NCI-H1930 (cell line): Measurements from ENCODE around the gene DDA1.
"Not testable (repeated sequence)": the region's sequence is repeated elsewhere in the genome, so short reads cannot be mapped to it uniquely, and the experiment has no call there.

Experiments
- DNase-seq, 2 experiments: peaks; one replicate each; lab custom pipeline; 2025; lab: John Stamatoyannopoulos, UW

The DDA1 gene

DNA sequence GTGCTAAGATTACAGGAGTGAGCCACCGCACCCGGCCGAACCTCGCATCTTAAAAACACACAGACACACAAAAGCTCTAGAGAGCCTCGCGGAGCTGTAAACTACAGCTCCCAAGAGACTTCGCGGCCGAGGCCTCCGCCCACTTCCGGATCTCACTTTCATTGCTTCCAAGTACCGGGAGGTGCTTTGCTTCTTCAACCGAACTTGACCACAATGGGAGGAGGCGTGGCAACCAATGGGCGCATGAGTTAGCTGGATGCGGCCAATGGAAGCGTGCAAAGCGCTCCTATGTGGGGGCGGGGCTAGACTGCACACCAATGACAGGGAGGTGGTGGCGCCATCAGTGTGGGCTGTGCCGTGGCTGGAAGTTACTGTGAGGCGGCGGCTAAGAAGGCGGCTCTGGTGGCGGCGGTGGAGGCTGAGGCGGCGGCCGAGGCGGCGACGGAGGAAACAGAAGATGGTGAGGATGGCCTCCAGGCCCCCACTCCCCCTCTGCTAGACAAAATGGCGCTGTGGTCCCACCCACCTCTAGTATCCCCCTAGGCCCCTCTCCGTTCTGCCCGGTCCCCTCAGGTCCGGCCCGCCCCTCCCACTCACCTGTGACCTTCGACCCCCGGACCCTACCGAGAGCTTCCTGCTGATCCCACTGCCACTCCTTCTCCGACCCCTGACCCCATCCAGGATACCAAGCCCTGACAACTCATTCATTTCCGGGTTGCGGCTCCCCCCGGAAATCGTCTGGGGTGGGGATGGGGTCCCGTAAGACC, at the start of gene DDA1:
Gene DDA1 (plus strand): TSS at position 366 of the 767 bp plus-strand sequence. CDS start 92 bp downstream, at position 458.
- DNase-seq: peak; percentile 96 to 97

DNA sequence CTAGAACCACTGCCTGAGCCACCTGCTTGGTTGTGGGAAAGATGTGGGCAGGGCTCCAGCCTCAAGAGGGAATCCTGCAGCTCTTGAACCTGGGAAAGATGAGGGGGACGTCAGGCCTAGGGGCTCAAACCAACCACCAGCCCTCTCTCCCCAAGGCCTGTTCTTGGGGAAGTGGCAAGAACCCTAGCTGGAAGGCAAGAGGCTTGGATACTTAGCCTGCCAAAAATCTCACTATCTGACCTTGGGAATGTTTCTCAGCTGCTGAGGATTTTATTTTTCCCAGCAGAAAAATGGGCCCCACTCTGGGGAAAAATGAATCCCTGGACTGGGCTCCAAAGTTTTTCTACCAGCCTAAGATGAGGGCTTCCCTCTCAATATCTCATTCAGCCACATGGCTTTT, 49.4 kb upstream of the DDA1 start:
- no peak for DNase-seq

DNA sequence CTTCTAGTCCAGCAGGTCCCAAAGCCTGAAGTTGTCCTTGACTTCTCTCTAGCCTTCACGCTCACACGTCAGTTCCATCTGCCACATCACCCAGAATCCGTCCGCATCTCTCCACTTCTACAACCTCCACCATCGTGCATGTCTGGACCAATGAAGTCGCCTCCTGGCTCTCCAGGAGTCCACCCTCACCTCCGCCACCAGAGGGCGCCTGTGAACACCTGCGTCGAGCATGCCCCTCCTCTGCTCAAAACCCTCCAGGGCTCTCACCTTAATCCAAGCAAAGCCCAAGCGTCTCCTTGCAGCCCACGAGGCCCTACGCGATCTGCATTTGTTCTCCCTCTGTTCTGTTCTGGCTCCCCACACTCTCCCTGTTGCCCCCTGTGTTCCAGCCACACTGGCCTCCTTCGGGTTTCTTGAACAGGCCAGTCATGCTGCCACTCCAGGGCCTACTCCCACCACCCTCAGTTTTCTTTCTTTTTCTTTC, 48.5 kb upstream of the DDA1 start:
- peak; percentile 36 to 66 for DNase-seq

DNA sequence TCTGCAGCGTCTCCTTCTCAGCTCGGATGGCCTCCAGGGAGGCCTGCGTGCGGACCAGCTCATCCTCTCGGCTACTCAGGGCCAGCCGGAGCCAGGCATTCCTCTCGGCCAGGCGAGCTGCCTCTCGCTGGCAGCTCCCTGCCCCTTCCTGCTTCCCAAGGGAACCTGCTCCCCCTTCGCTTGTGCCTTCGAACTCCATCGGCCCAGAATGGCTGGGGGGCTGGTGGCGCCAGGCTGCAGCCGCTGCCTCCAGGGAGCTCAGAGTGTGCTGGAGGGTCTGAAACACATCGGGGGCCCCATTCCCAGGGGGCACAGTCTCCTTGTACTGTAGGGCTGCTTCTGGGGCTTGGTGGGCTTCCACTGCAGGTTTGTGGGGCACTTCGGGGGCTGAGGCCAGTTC, 46.8 kb upstream of the DDA1 start:
- no peak for DNase-seq

DNA sequence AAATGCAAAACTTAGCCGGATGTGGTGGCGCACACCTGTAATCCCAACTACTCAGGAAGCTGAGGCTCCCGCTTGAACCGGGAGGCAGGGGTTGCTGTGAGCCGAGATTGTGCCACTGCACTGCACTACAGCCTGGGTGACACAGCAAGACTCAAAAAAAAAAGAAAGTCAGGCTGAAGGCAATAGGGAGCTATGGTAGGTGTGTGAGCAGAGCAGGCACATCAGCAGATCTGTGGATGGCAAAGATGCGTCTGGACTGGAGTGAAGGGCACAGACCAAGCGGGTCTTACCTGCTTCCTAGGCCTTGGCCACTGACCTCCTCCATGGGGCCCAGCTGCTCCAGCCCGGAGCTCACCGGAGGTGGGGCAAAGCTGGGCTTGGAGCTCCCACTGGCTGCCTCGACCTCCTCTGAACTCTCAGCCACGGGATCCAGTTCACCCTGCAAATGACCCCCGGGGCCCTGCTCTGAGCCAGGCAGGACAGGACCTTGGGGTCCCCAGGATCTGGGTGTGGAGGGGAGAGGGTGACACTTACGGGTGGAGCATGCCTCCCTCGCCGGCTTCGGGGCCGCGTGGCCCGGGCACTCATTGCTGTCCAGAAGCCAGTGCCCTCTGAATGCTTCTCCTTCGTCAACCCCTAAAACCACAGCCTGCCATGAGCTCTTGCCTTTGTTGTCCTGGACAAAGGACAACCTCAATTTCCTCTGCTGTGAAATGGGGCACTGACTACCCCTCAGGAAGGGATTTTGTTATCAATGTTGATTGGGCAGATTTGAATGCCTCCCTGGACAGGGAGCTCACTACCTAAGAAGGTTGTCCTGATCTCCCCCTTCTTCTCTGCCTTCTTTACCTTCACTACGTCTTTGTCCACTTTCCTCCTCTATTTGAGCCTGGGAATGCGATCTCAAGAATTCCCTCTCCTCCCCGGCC, 45.4 kb upstream of the DDA1 start:
- DNase-seq: no peak

DNA sequence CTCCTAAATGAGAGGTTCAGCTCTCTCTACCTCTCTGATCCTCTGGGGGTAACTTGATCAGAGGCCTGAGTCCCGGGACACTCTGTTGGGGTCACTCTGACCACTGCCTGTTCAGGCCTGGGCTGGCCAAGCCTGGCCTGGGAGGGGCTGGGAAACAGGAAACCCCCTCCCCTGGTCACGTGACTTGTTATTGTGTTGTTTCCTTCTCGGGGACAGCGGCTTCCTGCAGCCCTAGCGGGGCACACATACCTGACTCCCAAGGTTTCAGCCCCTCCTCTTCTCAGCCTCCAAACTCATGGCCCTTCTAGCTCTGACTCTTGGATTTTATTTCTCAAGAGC, 44.8 kb upstream of the DDA1 start, which contains the start of gene USHBP1:
Gene USHBP1 (minus strand): TSS at position 105 of the 339 bp plus-strand sequence. CDS start 446 bp downstream, outside the sequence.
- no peak for DNase-seq

DNA sequence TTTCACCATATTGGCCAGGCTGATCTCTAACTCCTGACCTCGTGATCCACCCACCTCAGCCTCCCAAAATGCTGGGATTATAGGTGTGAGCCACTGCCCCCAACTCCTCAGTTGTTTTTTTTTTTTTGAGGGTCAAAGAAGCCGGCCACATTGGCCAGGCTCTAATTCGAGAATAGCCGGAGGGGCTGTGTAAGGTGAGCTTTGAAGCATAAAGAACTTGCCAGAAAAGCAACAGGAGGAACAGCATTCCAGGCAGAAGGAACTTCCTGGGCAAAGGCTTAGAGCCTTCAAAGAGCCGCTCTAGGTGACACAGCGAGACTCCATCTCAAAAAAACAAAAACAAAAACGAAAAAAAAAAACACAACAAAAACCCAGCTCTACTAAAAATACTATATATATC, 43.3 kb upstream of the DDA1 start:
- no peak for DNase-seq

DNA sequence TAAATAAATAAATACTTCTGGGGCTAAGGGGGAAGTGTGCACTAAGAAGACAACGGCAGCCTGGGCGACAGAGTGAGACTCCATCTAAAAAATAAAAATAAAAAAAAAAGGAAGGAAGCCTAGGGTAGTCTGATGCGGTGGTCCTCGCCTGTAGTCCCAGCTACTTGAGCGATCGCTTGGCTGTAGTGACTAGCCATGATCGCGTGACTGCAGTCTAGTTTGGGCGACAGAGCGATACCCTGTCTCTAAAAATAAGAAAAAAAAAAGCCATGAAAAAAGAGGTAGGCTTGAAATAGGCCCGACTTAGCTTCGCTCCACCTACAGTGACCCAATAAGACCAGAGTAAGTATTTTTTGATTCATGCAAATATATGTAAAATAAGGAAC, 42.8 kb upstream of the DDA1 start:
- DNase-seq: no peak

DNA sequence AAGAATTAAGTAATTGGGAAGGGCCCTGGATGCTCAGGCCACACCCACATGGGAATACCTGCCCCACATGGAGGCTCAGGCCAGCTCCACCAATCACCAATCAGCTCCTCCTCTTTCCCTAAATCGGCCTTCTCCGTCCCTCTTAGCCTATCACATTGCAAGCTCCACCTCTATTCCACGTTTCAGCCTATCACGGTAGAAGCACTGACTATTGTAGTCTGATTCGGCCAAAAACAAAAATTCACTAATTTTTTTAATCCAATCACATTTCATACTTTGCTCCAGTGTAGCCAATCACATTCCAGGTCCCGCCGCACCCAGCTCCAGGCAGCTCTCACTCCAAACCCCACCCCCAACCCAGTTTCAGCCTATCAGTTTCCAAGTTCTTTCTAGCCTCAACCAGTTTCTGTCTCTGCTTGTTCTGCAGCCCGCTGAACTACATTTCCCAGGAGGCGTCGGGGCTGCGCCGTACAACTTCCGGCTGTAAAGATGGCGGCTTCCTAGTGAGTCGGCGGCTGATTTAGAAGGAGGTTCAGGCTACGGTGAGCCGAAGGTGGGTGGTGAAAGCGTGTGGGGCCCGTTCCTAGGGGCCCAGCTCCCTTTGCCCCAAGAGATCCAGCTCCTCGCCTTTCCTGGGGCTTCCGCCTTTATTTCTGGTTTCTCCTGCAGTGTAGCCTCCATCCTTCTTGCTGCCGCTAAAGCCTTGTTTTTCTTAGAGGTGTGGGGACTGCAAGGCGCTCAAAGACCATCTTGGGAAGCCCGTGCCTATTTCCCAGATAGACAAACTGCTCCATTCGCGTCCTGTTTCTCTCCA, 42.2 kb upstream of the DDA1 start, which contains the start of gene BABAM1:
Gene BABAM1 (plus strand): TSS at position 469 of the 814 bp plus-strand sequence. CDS start 1,364 bp downstream, outside the sequence.
- peak; percentile 83 to 86 for DNase-seq

DNA sequence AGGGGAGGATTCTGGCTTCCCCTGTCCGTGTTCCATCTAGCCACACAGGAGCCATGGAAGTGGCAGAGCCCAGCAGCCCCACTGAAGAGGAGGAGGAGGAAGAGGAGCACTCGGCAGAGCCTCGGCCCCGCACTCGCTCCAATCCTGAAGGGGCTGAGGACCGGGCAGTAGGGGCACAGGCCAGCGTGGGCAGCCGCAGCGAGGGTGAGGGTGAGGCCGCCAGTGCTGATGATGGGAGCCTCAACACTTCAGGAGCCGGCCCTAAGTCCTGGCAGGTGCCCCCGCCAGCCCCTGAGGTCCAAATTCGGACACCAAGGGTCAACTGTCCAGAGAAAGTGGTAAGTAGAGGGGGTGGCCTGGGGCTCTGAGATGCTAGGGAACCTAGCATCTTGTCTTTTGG, 40.6 kb upstream of the DDA1 start:
- DNase-seq: no peak

DNA sequence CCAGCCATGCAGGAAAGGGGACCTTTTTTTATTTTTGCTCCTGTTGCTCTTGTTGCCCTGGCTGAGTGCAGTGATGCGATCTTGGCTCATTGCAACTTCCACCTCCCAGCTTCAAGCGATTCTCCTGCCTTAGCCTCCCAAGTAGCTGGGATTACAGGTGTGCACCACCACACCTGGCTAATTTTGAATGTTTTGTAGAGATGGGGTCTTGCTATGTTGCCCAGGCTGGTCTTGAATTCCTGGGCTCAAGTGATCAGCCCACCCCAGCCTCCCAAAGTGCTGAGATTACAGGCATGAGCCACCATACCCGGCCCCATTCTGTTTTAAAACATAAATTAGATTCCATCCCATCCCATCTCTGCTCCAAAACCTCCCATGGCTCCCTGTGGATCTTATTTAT, 34.5 kb upstream of the DDA1 start:
- not testable (repeated sequence) for DNase-seq

DNA sequence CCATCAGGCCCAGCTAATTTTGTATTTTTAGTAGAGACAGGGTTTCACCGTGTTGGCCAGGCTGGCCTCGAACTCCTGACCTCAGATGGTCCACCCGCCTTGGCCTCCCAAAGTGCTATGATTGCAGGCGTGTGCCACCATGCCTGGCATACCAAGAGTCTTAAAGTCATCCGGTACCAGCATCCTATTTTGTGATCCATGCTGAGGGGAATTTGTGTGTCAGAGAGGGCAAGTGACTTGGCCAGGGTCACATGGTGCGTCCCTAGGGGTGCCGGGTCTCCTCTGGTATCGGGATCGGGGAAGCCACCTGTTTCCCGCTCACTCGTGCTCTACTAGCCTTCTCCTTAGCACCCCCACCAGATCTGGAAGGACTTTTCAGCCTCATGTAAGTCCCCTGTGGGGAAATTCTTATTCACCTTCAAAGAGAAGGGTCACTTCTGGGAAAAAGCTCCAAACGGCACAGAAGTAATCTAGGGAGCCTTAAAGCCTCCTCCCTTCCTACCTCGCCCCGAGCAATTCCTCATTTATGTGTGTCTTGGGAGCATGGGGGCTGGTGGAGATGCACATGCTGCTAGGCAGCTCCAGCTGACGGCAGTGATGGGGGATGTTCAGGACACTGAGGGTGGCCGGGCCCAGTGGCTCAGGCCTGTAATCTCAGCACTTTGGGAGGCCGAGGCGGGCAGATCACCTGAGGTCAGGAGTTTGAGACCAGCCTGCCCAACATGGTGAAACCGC, 33.8 kb upstream of the DDA1 start:
- no peak for DNase-seq

DNA sequence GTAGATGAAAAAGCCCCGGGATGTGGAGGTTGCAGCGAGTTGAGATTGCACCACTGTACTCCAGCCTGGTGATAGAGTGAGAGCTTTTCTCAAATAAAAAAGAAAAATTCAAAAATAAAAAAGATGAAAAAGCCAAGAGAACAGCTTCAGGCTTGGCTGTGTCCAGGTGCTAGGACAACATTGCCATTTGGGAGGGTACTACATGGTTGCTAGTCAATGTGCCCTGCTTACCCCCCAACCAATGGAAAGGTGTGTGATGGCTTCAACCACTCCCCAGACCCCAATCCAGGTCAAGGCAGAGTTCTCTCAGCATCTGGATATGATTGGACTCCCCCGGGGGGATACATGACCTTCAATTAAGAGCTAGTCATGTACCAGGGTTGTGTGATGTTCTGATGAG, 29.9 kb upstream of the DDA1 start:
- no peak for DNase-seq

DNA sequence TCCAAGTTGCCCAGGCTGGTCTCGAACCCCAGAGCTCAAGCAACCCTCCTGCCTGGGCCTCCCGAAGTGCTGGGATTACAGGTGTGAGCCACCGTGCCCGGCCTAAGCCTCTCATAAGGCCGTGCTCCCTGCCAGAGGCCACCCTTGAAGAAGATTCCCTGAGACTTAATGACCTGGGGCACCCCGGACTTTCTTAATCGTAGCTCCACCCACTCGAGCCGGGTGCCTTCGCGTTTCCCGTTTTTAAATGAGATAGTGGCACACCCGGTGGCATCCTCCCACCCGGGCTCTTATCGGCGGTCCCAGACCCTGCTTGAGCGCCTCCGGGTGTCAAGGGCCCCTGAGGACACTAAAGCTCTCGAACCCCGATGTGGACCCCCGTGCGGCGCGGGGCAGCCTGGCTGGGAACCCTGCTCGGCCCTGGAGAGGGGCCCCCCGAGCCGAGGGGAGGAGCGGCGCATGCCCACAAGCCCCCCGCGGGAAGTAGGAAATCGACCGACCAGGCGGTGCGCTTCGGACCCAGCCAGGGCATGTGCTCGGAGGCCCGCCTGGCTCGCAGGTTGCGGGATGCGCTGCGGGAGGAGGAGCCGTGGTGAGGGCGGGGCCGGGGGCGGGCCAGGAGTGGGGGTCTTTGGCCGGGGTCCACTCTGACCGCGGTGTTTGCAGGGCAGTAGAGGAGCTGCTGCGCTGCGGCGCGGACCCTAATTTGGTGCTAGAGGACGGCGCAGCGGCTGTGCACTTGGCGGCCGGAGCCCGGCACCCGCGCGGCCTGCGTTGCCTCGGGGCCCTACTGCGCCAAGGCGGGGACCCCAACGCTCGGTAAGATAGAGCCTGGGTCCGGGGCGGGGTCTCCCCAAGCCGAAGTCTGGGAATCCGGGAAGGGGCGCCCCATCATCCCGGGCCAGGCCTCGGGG, 27.7 kb upstream of the DDA1 start, which contains the start of gene ANKLE1:
Gene ANKLE1 (plus strand): TSS at position 511 of the 914 bp plus-strand sequence. CDS start 20 bp downstream, at position 531.
- DNase-seq: peak; percentile 15 to 19

DNA sequence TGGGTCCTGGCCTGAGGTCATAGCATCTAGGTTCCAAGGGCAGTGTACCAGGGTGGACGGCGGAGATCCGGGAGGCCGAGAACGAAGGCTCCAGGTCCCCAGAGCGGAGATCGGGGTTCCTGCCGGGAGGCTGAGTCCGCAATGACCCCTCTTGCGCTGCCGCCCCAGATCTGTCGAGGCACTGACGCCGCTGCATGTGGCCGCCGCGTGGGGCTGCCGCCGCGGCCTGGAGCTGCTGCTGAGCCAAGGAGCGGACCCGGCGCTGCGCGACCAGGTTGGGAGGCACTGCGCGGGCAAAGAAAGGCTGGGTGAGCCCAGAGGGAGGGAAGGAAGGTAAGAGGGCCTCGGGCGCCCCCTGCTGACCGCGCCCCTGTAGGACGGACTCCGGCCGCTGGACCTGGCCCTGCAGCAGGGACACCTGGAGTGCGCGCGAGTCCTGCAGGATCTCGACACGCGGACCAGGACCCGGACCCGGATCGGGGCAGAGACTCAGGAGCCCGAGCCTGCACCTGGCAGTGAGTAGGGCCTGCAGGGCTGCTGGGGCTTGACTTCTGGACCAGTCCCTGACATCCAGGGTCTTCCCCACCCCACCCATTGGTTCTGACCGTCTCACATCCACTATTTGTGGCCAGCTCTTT, 26.8 kb upstream of the DDA1 start:
- peak; percentile 53 to 68 for DNase-seq

DNA sequence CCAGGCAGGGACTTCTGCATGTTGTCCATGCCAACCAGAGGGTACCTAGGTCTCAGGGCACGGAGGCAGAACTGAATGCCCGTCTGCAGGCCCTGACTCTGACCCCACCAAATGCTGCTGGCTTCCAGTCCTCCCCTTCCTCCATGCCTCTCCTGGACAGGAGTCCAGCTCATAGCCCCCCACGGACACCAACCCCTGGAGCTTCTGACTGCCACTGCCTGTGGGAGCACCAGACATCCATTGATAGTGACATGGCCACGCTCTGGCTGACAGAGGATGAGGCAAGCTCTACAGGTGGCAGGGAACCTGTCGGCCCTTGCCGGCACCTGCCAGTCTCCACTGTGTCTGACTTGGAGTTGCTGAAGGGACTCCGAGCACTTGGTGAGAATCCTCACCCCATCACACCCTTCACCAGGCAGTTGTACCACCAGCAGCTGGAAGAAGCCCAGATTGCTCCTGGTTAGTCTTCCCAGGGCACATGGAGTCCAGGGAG, 25.8 kb upstream of the DDA1 start:
- DNase-seq: no peak

DNA sequence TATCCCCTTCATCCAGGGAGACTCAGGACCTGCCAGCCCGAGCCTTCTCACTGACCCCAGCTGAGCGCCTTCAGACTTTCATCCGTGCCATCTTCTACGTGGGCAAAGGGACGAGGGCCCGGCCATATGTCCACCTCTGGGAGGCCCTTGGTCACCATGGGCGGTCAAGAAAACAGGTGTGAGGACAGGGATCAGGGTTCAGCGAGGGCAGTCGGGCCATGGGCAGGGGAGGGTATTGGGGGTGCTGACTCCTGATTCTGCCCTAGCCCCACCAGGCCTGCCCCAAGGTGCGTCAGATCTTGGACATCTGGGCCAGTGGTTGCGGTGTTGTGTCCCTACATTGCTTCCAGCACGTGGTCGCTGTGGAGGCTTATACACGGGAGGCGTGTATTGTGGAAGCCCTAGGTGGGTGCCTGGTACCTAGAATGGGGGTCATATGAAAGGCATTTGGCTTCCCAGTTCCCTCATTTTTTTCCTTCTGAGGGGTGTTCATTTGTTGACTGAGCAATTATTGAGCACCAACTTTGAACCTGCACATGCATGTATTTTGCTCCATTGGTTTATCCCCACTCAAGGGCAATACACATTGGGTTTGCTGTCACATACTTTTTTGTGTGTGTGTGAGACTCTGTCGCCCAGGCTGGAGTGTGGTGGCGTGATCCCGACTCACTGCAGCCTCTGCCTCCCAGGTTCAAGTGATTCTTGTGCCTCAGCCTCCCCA, 23.8 kb upstream of the DDA1 start:
- no peak for DNase-seq

DNA sequence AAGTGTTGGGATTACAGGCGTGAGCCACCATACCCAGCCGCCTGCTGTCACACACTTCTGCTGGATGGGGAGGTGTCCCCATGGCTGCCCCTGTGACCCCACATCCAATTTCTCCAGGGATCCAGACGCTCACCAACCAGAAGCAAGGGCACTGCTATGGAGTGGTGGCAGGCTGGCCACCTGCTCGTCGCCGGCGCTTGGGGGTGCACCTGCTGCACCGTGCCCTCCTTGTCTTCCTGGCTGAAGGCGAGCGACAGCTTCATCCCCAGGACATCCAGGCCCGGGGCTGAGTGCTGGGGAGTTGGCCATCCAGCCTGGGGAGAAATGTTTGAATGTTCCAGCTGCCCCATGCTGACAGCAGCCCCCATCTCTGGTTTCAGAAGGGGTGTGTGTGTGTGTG, 23.1 kb upstream of the DDA1 start:
- no peak for DNase-seq

DNA sequence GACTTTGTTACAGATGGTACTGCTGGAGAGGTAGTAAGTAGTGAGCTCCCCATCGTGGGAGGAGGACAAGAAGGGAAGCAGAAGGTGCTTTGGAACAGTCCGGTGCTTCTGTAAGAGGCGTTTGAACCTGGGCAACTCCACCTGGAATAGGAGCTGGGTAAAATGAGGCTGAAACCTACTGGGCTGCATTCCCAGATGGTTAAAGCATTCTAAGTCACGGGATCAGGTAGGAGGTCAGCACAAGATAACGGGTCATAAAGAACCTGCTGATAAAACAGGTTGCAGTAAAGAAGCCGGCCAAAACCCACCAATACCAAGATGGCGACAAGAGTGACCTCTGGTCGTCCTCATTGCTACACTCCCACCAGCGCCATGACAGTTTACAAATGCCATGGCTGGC, 22.6 kb upstream of the DDA1 start:
- no peak for DNase-seq
